H4 (cell line): ENCODE data around the gene MEDAG. TPM values are rescaled to one million over a fixed set of nuclear protein-coding genes. Genes with fewer than 3 reads are reported as not detected.
A peak's percentile ranks its signal among the peaks of the same experiment; 100 is the strongest.

Experiments used
- DNase-seq: peaks from one replicate; pipeline ENCODE4 v3.0.0-alpha.2; 2015; ENCODE audit warnings: low spot score
- total RNA-seq: library from RNA; depleted of rRNA; stranded (reverse); fragments of >200 nt; shearing (Covaris generic); gene quantifications from 2 replicates; pipeline ENCODE4 v1.2.3, GENCODE V29; 2014

Gene MEDAG
- total RNA-seq, 1 experiment from 2014 or later, result not detected

- DNase-seq, result peak; percentile 58
Measured at GRCh38 chr13:30872685-30873461, 33.2 kb upstream of the MEDAG start.

- DNase-seq, result no peak
Measured at GRCh38 chr13:30873499-30873898, 32.6 kb upstream of the MEDAG start.

- DNase-seq, result no peak
Measured at GRCh38 chr13:30874111-30874510, 32.0 kb upstream of the MEDAG start.

- no peak for DNase-seq
Measured at GRCh38 chr13:30874561-30874960, 31.5 kb upstream of the MEDAG start.

- no peak for DNase-seq
Measured at GRCh38 chr13:30877335-30877734, 28.7 kb upstream of the MEDAG start.

GRCh38 chr13:30880151-30880855 lies 25.8 kb upstream of the MEDAG start:
- no peak for DNase-seq

GRCh38 chr13:30880856-30881155 lies 25.3 kb upstream of the MEDAG start:
- DNase-seq, result peak; percentile 67

- DNase-seq, result no peak
Measured at GRCh38 chr13:30881191-30881651, 24.9 kb upstream of the MEDAG start.

GRCh38 chr13:30882026-30882850 lies 23.8 kb upstream of the MEDAG start:
- DNase-seq, result no peak

- no peak for DNase-seq
Measured at GRCh38 chr13:30882996-30883766, 22.9 kb upstream of the MEDAG start.

- DNase-seq, result peak; percentile 46
Measured at GRCh38 chr13:30884543-30884942, 21.5 kb upstream of the MEDAG start.

- DNase-seq, result no peak
Measured at GRCh38 chr13:30889196-30889690, 16.8 kb upstream of the MEDAG start.

GRCh38 chr13:30892966-30893365 lies 13.1 kb upstream of the MEDAG start:
- DNase-seq, result peak; percentile 21

- peak; percentile 22 for DNase-seq
Measured at GRCh38 chr13:30895773-30896172, 10.3 kb upstream of the MEDAG start.

- no peak for DNase-seq
Measured at GRCh38 chr13:30898070-30898469, 8.0 kb upstream of the MEDAG start.

GRCh38 chr13:30898678-30899241 lies 7.3 kb upstream of the MEDAG start:
- peak; percentile 80 for DNase-seq

- DNase-seq, result no peak
Measured at GRCh38 chr13:30900436-30900835, 5.6 kb upstream of the MEDAG start.

GRCh38 chr13:30900952-30901749 lies 4.9 kb upstream of the MEDAG start:
- no peak for DNase-seq

- DNase-seq, result no peak
Measured at GRCh38 chr13:30904043-30904442, 2.0 kb upstream of the MEDAG start.

GRCh38 chr13:30906411-30907051 lies 460 bp downstream of the MEDAG start:
- no peak for DNase-seq
